Breast epithelium (tissue), 4 donors: ENCODE measurements around the gene SNAPC3. TPM values are rescaled to one million over a fixed set of nuclear protein-coding genes. Genes with fewer than 3 reads are reported as not detected.

Experiments
- DNase-seq, 2 donors: peaks; one replicate each; pipeline ENCODE4 v3.0.0-alpha.2; 2019; ENCODE audit warnings: low spot score in 2 of 2
- H3K27ac ChIP-seq, 2 donors: fragments of 200-600 bp; sonication (generic) in 1 of 2; one replicate each; pipeline ENCODE4 v1.5.1; 2016 to 2019; ENCODE audit warnings: mild to moderate bottlenecking in 1 of 2
- H3K27me3 ChIP-seq, 2 donors: fragments of 200-600 bp; sonication (generic) in 1 of 2; one replicate each; pipeline versions ENCODE4 v1.5.1 to v1.6.0; 2017 to 2019; ENCODE audit warnings: control low read depth in 1 of 2, mild to moderate bottlenecking in 1 of 2
- H3K36me3 ChIP-seq: fragments of 200-600 bp; one replicate; pipeline ENCODE4 v1.5.1; 2019
- H3K4me1 ChIP-seq, 2 donors: fragments of 200-600 bp; sonication (generic); one replicate each; pipeline ENCODE4 v1.5.1; 2016 to 2019; ENCODE audit warnings: control low read depth in 1 of 2
- H3K4me3 ChIP-seq, 3 donors: fragments of 200-600 bp; sonication (generic); 1 replicate in 2 of 3; 2 replicates in 1 of 3; pipeline ENCODE4 v1.5.1; 2016 to 2019; ENCODE audit warnings: mild to moderate bottlenecking in 3 of 3, moderate library complexity in 2 of 3
- H3K9me3 ChIP-seq, 2 donors: fragments of 200-600 bp; sonication (generic) in 1 of 2; one replicate each; pipeline ENCODE4 v1.5.1; 2016 to 2019; ENCODE audit warnings: control low read depth in 1 of 2
- CTCF ChIP-seq, 3 donors: fragments of 450-650 bp; IDR thresholded peaks; one replicate each; pipeline ENCODE4 v1.5.1; 2016 to 2017; ENCODE audit warnings: antibody characterized with exemption in 3 of 3, mild to moderate bottlenecking in 3 of 3, moderate library complexity in 3 of 3
- POLR2A ChIP-seq: fragments of 450-650 bp; IDR thresholded peaks from one replicate; pipeline ENCODE4 v1.6.1; 2016; ENCODE audit warnings: antibody characterized with exemption, mild to moderate bottlenecking, moderate library complexity
- POLR2AphosphoS5 ChIP-seq, 3 donors: sonication (generic); formaldehyde crosslinking; IDR thresholded peaks; one replicate each; pipeline ENCODE4 v1.6.1; 2017; ENCODE audit warnings: antibody characterized with exemption in 3 of 3
- intact Hi-C: fragments of 100-400 bp; cut with DNase I; formaldehyde crosslinking; loops from one replicate; pipeline ENCODE4 v1.15.1; 2023; ENCODE audit warnings: low total_unique reads
- total RNA-seq, 3 donors: library from RNA; depleted of rRNA; stranded (reverse); fragments of >200 nt; gene quantifications; one replicate each; pipeline ENCODE4 v1.1.0, GENCODE V29; 2016

Gene SNAPC3
- total RNA-seq, 3 donors from 2014 or later = 28.3 to 38.1 (median 33.4) TPM

- intact Hi-C loops = no loop called here
- no peak for DNase-seq
Observed at GRCh38 chr9:15389631-15390030, 33.0 kb upstream of the SNAPC3 start.

GRCh38 chr9:15390201-15390600, 32.5 kb upstream of the SNAPC3 start:
- H3K4me3 ChIP-seq = no peak overlapping the region
- no peak for DNase-seq
- H3K27ac ChIP-seq = no peak overlapping the region
- H3K9me3 ChIP-seq = no peaks in the 10 kb centered on the region
- no peaks in the 10 kb centered on the region for H3K36me3 ChIP-seq
- no peaks in the 10 kb centered on the region for H3K4me1 ChIP-seq
- no peaks in the 10 kb centered on the region for H3K27me3 ChIP-seq
- intact Hi-C loops = no loop called here
- no peak for TF ChIP-seq POLR2AphosphoS5 (IDR thresholded peaks at IDR 0.05)
- no peak for TF ChIP-seq CTCF (IDR thresholded peaks at IDR 0.05)
- TF ChIP-seq POLR2A = no peak

More at GRCh38 chr9:15389631-15390030, 33.0 kb upstream of the SNAPC3 start:
- no peaks in the 10 kb centered on the region for H3K36me3 ChIP-seq
- no peaks in the 10 kb centered on the region for H3K27me3 ChIP-seq
- TF ChIP-seq CTCF (IDR thresholded peaks at IDR 0.05) (no peak), POLR2A (no peak), POLR2AphosphoS5 (IDR thresholded peaks at IDR 0.05) (no peak)
- no peak overlapping the region for H3K4me3 ChIP-seq
- no peak overlapping the region for H3K27ac ChIP-seq
- H3K9me3 ChIP-seq = no peaks in the 10 kb centered on the region
- H3K4me1 ChIP-seq = no peaks in the 10 kb centered on the region

GRCh38 chr9:15392363-15392762, 30.3 kb upstream of the SNAPC3 start:
- no peak overlapping the region for H3K27ac ChIP-seq
- DNase-seq = no peak
- no peaks in the 10 kb centered on the region for H3K36me3 ChIP-seq
- H3K9me3 ChIP-seq = no peaks in the 10 kb centered on the region
- TF ChIP-seq POLR2AphosphoS5 (IDR thresholded peaks at IDR 0.05) = no peak
- TF ChIP-seq POLR2A = no peak
- TF ChIP-seq CTCF (IDR thresholded peaks at IDR 0.05) = no peak
- intact Hi-C loops = no loop called here
- H3K27me3 ChIP-seq = no peaks in the 10 kb centered on the region
- H3K4me1 ChIP-seq = no peaks in the 10 kb centered on the region
- no peak overlapping the region for H3K4me3 ChIP-seq

DNA sequence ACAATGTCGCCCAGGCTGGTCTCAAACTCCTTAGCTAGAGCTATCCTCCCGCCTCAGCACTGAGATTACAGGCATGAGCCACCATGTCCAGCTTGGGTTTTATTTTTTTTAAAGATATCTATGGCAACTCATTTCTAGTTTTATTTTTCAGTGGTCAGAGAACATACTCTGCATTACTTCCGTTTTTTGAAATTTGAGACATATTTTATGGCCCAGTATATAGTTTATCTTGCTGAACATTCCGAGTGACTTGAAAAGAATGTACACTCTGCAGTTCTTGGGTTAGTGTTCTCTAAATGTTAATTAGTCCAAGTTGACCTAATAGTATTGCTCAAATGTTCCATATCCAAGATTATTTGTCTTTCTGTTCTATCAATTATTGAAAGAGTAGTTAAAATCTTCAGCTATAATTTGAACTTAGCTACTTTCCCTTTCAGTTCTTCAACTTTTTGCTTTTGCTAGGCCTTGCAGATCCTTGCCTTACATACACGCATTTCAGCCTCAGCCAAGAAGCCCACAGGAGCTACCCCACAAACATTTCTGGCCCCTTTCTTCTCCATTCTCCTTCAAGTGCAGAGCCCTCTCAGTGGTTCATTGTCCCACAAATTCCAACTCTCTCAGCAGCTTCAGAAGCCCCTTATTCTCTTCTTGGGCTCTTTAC, 22.3 kb upstream of the SNAPC3 start:
- intact Hi-C loops = no loop called here

More for the DNA sequence above, 22.3 kb upstream of the SNAPC3 start:
- Histone ChIP-seq H3K36me3 (no peaks in the 10 kb centered on the region), H3K27ac (no peak overlapping the region), H3K27me3 (no peaks in the 10 kb centered on the region), H3K4me1 (no peaks in the 10 kb centered on the region), H3K4me3 (no peak overlapping the region), H3K9me3 (no peaks in the 10 kb centered on the region)
- TF ChIP-seq POLR2AphosphoS5 (IDR thresholded peaks at IDR 0.05) (no peak), POLR2A (no peak), CTCF (IDR thresholded peaks at IDR 0.05) (no peak)
- no peak for DNase-seq
